ENCODE data around the gene SMARCC1. TPM values are rescaled to one million over a fixed set of nuclear protein-coding genes. Genes with fewer than 3 reads are reported as not detected.

Gene SMARCC1
- polyA plus RNA-seq, 1 experiment = 38.5 TPM

DNA sequence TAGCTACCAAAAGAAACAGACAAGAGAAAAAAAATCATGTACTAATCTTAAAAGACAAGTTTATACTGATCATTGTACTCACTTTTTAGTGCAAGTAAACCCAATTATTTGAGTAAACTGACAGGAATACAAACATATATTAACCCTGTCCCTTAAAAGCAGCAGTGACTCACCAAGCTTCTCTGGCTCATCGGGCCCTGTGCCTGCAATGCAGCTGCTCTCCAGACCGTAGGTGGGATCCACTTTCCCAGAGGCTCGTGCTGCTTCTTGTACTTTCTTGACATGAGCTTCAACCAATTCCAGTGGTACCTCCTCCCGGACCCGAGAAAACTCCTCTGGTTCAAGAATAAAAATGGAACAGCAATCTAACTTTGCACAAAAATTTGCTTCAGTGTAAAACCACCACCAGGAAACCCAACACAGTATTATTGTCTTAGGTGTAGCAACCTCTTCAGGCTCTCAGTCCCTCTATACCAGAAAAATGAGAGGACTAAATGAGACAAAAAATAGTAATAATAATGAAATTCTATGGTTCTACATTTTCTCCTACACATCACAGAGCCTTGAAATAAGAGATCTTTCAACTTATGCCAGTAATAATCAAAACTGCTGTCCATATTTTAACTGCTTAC is 120.5 kb downstream of the SMARCC1 start:
- DNase-seq (ENCODE audit: low read depth, low spot score) = peak; percentile 41
- TF ChIP-seq, protein P1, sequence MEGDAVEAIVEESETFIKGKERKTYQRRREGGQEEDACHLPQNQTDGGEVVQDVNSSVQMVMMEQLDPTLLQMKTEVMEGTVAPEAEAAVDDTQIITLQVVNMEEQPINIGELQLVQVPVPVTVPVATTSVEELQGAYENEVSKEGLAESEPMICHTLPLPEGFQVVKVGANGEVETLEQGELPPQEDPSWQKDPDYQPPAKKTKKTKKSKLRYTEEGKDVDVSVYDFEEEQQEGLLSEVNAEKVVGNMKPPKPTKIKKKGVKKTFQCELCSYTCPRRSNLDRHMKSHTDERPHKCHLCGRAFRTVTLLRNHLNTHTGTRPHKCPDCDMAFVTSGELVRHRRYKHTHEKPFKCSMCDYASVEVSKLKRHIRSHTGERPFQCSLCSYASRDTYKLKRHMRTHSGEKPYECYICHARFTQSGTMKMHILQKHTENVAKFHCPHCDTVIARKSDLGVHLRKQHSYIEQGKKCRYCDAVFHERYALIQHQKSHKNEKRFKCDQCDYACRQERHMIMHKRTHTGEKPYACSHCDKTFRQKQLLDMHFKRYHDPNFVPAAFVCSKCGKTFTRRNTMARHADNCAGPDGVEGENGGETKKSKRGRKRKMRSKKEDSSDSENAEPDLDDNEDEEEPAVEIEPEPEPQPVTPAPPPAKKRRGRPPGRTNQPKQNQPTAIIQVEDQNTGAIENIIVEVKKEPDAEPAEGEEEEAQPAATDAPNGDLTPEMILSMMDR (IDR thresholded peaks at IDR 0.05; ENCODE audit: low read depth, low read length) = no peak
- ChIA-PET POLR2A (interaction anchor here (1.1 kb wide), 1 partner anchor 16 kb away, joined by 4 read pairs; no protein-coding TSS in a partner anchor), CTCF (interaction anchor here (1.2 to 1.3 kb wide), 2 partner anchors 140 to 241 kb away, joined by 3 to 5 read pairs; no protein-coding TSS in a partner anchor)
- Histone ChIP-seq H3K27me3 (ENCODE audit: control insufficient read depth, insufficient read depth, low read length) (no peaks in the 10 kb centered on the region), H3K27ac (ENCODE audit: low read depth, low read length) (no peak overlapping the region), H3K9me3 (ENCODE audit: control insufficient read depth, insufficient read depth, low read length) (peaks cover 5% of the 10 kb centered on the region; the same call in 1 of the 2 replicates), H3K4me3 (ENCODE audit: low read depth, low read length) (no peak overlapping the region)

DNA sequence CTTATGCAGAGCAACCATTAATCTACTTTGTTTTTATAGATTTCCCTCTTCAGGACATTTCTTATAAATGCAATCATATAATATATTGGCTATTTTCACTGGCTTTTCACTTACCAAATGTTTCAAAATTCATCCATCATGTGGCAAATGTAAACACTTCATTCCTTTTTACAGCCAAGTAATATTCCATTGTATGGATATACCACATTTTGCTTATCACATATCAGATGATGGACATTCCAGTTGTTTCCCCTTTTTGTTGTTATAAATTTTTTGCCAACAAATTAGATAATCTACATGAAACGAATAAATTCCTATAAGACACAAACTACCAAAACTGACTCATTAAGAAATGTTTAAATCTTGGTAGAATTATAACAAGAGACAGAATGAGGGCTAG is 123.2 kb downstream of the SMARCC1 start:
- POLR2A ChIA-PET = no interaction called here
- TF ChIP-seq, protein P1 (IDR thresholded peaks at IDR 0.05; ENCODE audit: low read depth, low read length) = no peak

DNA sequence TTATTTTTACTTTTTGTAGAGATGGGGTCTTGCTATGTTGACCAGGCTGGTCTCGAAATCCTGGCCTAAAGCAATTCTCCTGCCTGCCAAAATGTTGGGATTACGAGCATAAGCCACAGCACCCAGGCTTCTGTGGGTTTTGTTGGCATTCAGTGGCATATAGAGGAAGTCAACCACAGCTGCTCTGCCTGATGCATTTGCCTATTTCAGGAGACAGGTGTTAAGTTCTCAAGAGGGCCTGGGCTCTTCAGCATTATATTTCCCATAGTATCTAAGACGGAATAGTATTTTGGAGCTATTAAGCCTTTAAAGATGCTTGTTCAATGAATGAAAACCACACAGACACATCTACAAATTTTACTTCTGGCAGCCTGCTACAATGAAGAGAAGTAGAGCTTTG is 129.6 kb downstream of the SMARCC1 start:
- TF ChIP-seq, protein P1 (IDR thresholded peaks at IDR 0.05; ENCODE audit: low read depth, low read length) = no peak
- Histone ChIP-seq H3K27me3 (ENCODE audit: control insufficient read depth, insufficient read depth, low read length) (no peaks in the 10 kb centered on the region), H3K4me3 (ENCODE audit: low read depth, low read length) (no peak overlapping the region), H3K27ac (ENCODE audit: low read depth, low read length) (no peak overlapping the region), H3K9me3 (ENCODE audit: control insufficient read depth, insufficient read depth, low read length) (no peaks in the 10 kb centered on the region)
- POLR2A ChIA-PET = no interaction called here
- no peak for DNase-seq (ENCODE audit: low read depth, low spot score)
- CTCF ChIA-PET = interaction anchor here (0.5 kb wide), 1 partner anchor 122 kb away, joined by 5 read pairs; no protein-coding TSS in a partner anchor

More for the DNA sequence above, 123.2 kb downstream of the SMARCC1 start:
- H3K4me3 ChIP-seq (ENCODE audit: low read depth, low read length) = no peak overlapping the region
- CTCF ChIA-PET = no interaction called here
- H3K27ac ChIP-seq (ENCODE audit: low read depth, low read length) = no peak overlapping the region
- H3K27me3 ChIP-seq (ENCODE audit: control insufficient read depth, insufficient read depth, low read length) = no peaks in the 10 kb centered on the region
- H3K9me3 ChIP-seq (ENCODE audit: control insufficient read depth, insufficient read depth, low read length) = peaks cover 5% of the 10 kb centered on the region; the same call in 1 of the 2 replicates
- DNase-seq (ENCODE audit: low read depth, low spot score) = no peak

DNA sequence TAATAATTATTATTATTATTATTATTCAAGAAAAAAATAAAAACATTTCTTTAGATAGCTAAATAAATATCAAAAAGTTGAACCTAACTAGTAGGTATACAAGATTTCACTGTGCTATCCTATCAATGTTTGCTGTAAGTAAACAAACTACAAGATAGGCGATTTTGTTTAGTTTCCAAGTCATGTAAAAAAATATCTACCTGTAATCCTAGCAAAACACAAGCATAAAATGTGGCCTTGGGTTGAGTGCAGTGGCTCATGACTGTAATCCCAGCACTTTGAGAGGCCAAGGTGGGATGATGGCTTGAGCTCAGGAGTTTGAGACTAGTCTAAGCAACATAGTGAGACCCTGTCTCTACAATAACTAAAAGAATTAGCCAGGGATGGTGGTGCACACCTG is 131.4 kb downstream of the SMARCC1 start:
- ChIA-PET CTCF (no interaction called here), POLR2A (no interaction called here)
- Histone ChIP-seq H3K27me3 (ENCODE audit: control insufficient read depth, insufficient read depth, low read length) (no peaks in the 10 kb centered on the region), H3K27ac (ENCODE audit: low read depth, low read length) (no peak overlapping the region), H3K9me3 (ENCODE audit: control insufficient read depth, insufficient read depth, low read length) (no peaks in the 10 kb centered on the region), H3K4me3 (ENCODE audit: low read depth, low read length) (no peak overlapping the region)
- DNase-seq (ENCODE audit: low read depth, low spot score) = no peak
- TF ChIP-seq, protein P1 (IDR thresholded peaks at IDR 0.05; ENCODE audit: low read depth, low read length) = no peak

DNA sequence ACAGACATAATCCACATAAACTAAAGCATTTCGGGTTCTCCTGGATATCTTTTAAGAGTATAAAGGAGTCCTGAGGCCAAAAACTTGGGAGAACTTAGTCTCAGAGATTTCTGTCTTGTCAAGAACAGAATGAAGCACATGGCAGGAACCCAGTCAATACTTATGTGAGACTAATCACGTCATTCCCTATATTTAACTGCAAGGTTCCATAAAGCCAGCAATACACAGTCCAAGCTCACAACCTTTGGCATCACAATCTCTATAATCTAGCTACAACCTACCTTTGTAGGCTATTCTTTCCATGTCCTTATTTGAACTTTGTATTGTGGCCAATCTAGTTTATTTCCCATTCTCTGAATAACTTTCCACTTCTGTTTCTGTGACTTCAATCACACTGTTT is 134.1 kb downstream of the SMARCC1 start:
- Histone ChIP-seq H3K27ac (ENCODE audit: low read depth, low read length) (no peak overlapping the region), H3K4me3 (ENCODE audit: low read depth, low read length) (no peak overlapping the region), H3K27me3 (ENCODE audit: control insufficient read depth, insufficient read depth, low read length) (no peaks in the 10 kb centered on the region), H3K9me3 (ENCODE audit: control insufficient read depth, insufficient read depth, low read length) (no peaks in the 10 kb centered on the region)
- CTCF ChIA-PET = interaction anchor here (0.9 kb wide), 1 partner anchor 125 kb away, joined by 3 read pairs; no protein-coding TSS in a partner anchor
- POLR2A ChIA-PET = no interaction called here
- DNase-seq (ENCODE audit: low read depth, low spot score) = no peak
- TF ChIP-seq, protein P1 (IDR thresholded peaks at IDR 0.05; ENCODE audit: low read depth, low read length) = no peak

All from AG04450 (cell line).